Uterus (tissue), 2 donors: ENCODE measurements around the gene VSTM2L.

Source experiments
- CTCF ChIP-seq, 4 experiments: fragments of 200-600 bp in 2 of 4; fragments of 450-650 bp in 2 of 4; sonication (generic) in 2 of 4; IDR thresholded peaks; one replicate each; pipeline ENCODE4 v1.5.1; 2016 to 2019; ENCODE audit warnings: antibody characterized with exemption in 4 of 4, mild to moderate bottlenecking in 2 of 4, moderate library complexity in 1 of 4
- POLR2A ChIP-seq, 2 donors: fragments of 450-650 bp; IDR thresholded peaks; one replicate each; pipeline ENCODE4 v1.6.1; 2016; ENCODE audit warnings: antibody characterized with exemption in 2 of 2, mild to moderate bottlenecking in 1 of 2, moderate library complexity in 1 of 2

- TF ChIP-seq CTCF (IDR thresholded peaks at IDR 0.05) (no peak), POLR2A (IDR thresholded peaks at IDR 0.05) (no peak)
These were observed 23.7 kb downstream of the VSTM2L start for GRCh38 chr20:37926612-37927011.
